ENCODE results near the gene FZD10.

Gene FZD10

DNA sequence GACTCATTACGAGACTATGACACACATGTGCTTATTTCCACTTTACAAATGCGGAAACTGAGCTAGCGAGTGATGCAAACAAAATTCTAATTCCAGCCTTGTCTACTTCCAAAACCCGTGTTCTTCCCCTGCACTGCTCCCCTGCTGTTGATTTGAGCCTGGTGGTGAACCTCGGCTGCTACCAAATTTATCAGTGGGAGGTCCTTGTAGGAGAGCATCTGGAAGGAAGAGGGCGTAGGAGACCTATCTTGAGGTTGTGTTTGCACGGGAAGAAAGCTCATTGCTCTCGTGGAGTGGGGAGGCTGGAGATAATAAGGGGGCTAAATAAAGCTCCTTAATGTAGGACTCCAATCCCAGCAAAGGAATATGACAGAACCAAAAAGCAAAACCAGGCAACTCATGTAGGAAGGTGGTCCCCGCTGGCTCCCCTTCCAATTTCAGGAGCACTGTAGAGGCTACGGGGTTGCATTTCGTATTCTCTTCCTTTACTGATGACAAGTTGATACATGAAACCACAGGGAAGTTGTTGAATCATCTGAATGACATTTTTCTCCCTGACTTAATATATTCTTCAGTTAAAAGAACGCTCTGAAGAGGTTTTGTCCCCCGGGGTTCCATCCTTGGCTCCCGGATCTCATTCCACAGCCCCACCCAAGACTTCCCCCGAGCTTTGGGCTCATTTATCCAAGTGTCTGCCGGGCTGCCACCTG is 52.6 kb downstream of the FZD10 start:
- no peak for DNase-seq

All from CD4-positive, alpha-beta T cell treated with Interleukin-12 subunit alpha and Interleukin-12 subunit beta, for 1 hour (primary cell).